MV-4-11 (cell line): ENCODE measurements around the gene CCNT1.
A peak's percentile ranks its signal among the peaks of the same experiment; 100 is the strongest.
"Not testable (repeated sequence)": the region's sequence is repeated elsewhere in the genome, so short reads cannot be mapped to it uniquely, and the experiment has no call there.

Experiments used
- DNase-seq: peaks from one replicate; lab custom pipeline; 2025; lab: John Stamatoyannopoulos, UW

Gene CCNT1

GRCh38 chr12:48691826-48692487 is 24.6 kb downstream of the CCNT1 start:
- no peak for DNase-seq

- DNase-seq = no peak
Measured at GRCh38 chr12:48690990-48691389, 25.5 kb downstream of the CCNT1 start.

- no peak for DNase-seq
Measured at GRCh38 chr12:48690436-48690835, 26.1 kb downstream of the CCNT1 start.

GRCh38 chr12:48688836-48689235 is 27.7 kb downstream of the CCNT1 start:
- DNase-seq = no peak

GRCh38 chr12:48687592-48687991 is 28.9 kb downstream of the CCNT1 start:
- no peak for DNase-seq

GRCh38 chr12:48686615-48687334 is 29.7 kb downstream of the CCNT1 start:
- DNase-seq = no peak

- no peak for DNase-seq
Measured at GRCh38 chr12:48686037-48686595, 30.4 kb downstream of the CCNT1 start.

GRCh38 chr12:48683534-48683933 is 33.0 kb downstream of the CCNT1 start:
- DNase-seq = no peak

GRCh38 chr12:48682927-48683326 is 33.6 kb downstream of the CCNT1 start:
- DNase-seq = no peak

- not testable (repeated sequence) for DNase-seq
Measured at GRCh38 chr12:48682533-48682905, 34.0 kb downstream of the CCNT1 start.

GRCh38 chr12:48681710-48682532 is 34.6 kb downstream of the CCNT1 start, which contains the start of gene KANSL2:
KANSL2 (minus strand) TSS chr12:48682238; CDS start chr12:48681632, 606 bp downstream.
- peak; percentile 99 for DNase-seq

GRCh38 chr12:48681399-48681709 is 35.2 kb downstream of the CCNT1 start:
- DNase-seq = no peak

GRCh38 chr12:48680861-48681260 is 35.6 kb downstream of the CCNT1 start:
- no peak for DNase-seq

GRCh38 chr12:48678551-48679185 is 37.8 kb downstream of the CCNT1 start:
- DNase-seq = peak; percentile 51

- DNase-seq = no peak
Measured at GRCh38 chr12:48671231-48671856, 45.2 kb downstream of the CCNT1 start.

- no peak for DNase-seq
Measured at GRCh38 chr12:48668996-48669395, 47.5 kb downstream of the CCNT1 start.

GRCh38 chr12:48659863-48660262 is 56.6 kb downstream of the CCNT1 start:
- no peak for DNase-seq

GRCh38 chr12:48651681-48652080 is 64.8 kb downstream of the CCNT1 start:
- DNase-seq = no peak

GRCh38 chr12:48645354-48645753 is 71.2 kb downstream of the CCNT1 start:
- DNase-seq = not testable (repeated sequence)

GRCh38 chr12:48643011-48643410 is 73.5 kb downstream of the CCNT1 start:
- no peak for DNase-seq

GRCh38 chr12:48641752-48642555 is 74.6 kb downstream of the CCNT1 start:
- not testable (repeated sequence) for DNase-seq
